Left renal pelvis (tissue), 4 donors: ENCODE results near the gene FOCAD. TPM values are rescaled to one million over a fixed set of nuclear protein-coding genes. Genes with fewer than 3 reads are reported as not detected.
"Not testable (repeated sequence)": the region's sequence is repeated elsewhere in the genome, so short reads cannot be mapped to it uniquely, and the experiment has no call there.

Experiments used
- DNase-seq, 4 donors: peaks; one replicate each; pipeline ENCODE4 v3.0.0-alpha.2; 2013; ENCODE audit warnings: low read depth in 4 of 4, low spot score in 3 of 4
- polyA plus RNA-seq, 4 donors: library from polyadenylated mRNA; unstranded; fragments of 120-200 nt; gene quantifications; one replicate each; pipeline ENCODE4 v1.2.1, GENCODE V29; 2013; ENCODE audit not compliant: insufficient read length in 4 of 4

Gene FOCAD
- polyA plus RNA-seq: 10 to 100 TPM; 19.1 to 31.6 (median 29.3) TPM

- peak; percentile 79 to 87 (median 85) for DNase-seq
Measured at GRCh38 chr9:20684035-20684874, at the start of gene FOCAD. Gene FOCAD (plus strand): TSS chr9:20684259. CDS start chr9:20715354, 31,095 bp downstream.

- no peak for DNase-seq
Measured at GRCh38 chr9:20634895-20635294, 49.2 kb upstream of the FOCAD start.

- DNase-seq: no peak
Measured at GRCh38 chr9:20636888-20637440, 47.1 kb upstream of the FOCAD start.

- DNase-seq: no peak
Measured at GRCh38 chr9:20640331-20641187, 43.5 kb upstream of the FOCAD start.

GRCh38 chr9:20642045-20642444 is 42.0 kb upstream of the FOCAD start:
- DNase-seq: no peak

GRCh38 chr9:20643660-20644059 is 40.4 kb upstream of the FOCAD start:
- no peak for DNase-seq

GRCh38 chr9:20646656-20647055 is 37.4 kb upstream of the FOCAD start:
- no peak for DNase-seq

GRCh38 chr9:20649381-20649780 is 34.7 kb upstream of the FOCAD start:
- no peak for DNase-seq

GRCh38 chr9:20650313-20650712 is 33.7 kb upstream of the FOCAD start:
- no peak for DNase-seq

- no peak for DNase-seq
Measured at GRCh38 chr9:20650750-20651299, 33.2 kb upstream of the FOCAD start.

- DNase-seq: no peak
Measured at GRCh38 chr9:20651939-20652338, 32.1 kb upstream of the FOCAD start.

GRCh38 chr9:20658246-20658667 is 25.8 kb upstream of the FOCAD start:
- DNase-seq: not testable (repeated sequence)

GRCh38 chr9:20658677-20659473 is 25.2 kb upstream of the FOCAD start:
- no peak for DNase-seq

GRCh38 chr9:20659474-20659967 is 24.5 kb upstream of the FOCAD start:
- DNase-seq: no peak

GRCh38 chr9:20662156-20662555 is 21.9 kb upstream of the FOCAD start:
- no peak for DNase-seq

GRCh38 chr9:20663133-20663532 is 20.9 kb upstream of the FOCAD start:
- DNase-seq: no peak

- no peak for DNase-seq
Measured at GRCh38 chr9:20664501-20664900, 19.6 kb upstream of the FOCAD start.

GRCh38 chr9:20670395-20670794 is 13.7 kb upstream of the FOCAD start:
- DNase-seq: no peak

GRCh38 chr9:20671635-20672034 is 12.4 kb upstream of the FOCAD start:
- DNase-seq: no peak

GRCh38 chr9:20673537-20673936 is 10.5 kb upstream of the FOCAD start:
- not testable (repeated sequence) for DNase-seq
